A549 (cell line): ENCODE data around the gene PTPRF. TPM values are rescaled to one million over a fixed set of nuclear protein-coding genes. Genes with fewer than 3 reads are reported as not detected.

Experiments
- ATAC-seq, 2 experiments: fragments of 200-7000 bp in 1 of 2; fragments of >200 bp in 1 of 2; cut with Nextera tagmentation in 1 of 2; cut with Tn5 transposase in 1 of 2; 3 replicates each; pipeline versions ENCODE4 v1.8.0 to v1.9.1; 2018 to 2020; ENCODE audit warnings: mild to moderate bottlenecking in 1 of 2, moderate library complexity in 1 of 2
- CTCF ChIA-PET: fragments of 300-600 bp; sonication (Branson Sonifier 250); formaldehyde crosslinking; extraction: SDS; loops from one replicate; lab custom pipeline; 2021; ENCODE audit warnings: antibody characterized with exemption, inconsistent platforms; lab: Yijun Ruan, JAX
- POLR2A ChIA-PET: fragments of 350-600 bp; formaldehyde crosslinking; extraction: SDS; loops from one replicate; lab custom pipeline; 2021; ENCODE audit warnings: antibody characterized with exemption, inconsistent platforms; lab: Yijun Ruan, JAX
- DNase-seq, 2 experiments: peaks; one replicate each; pipeline versions ENCODE4 v3.0.0 to v3.0.0-alpha.2; 2011 to 2016; ENCODE audit warnings: low read depth in 1 of 2, low spot score in 1 of 2
- FAIRE-seq: peaks from 2 replicates; lab custom pipeline; 2011; peaks lifted over from hg19 to GRCh38; lab: Jason Lieb, UNC
- H3K27ac ChIP-seq, 2 experiments: fragments of >200 bp; sonication (Bioruptor Twin); formaldehyde crosslinking; 3 replicates each; pipeline ENCODE4 v1.5.1; 2016 to 2017
- H3K4me1 ChIP-seq: fragments of >200 bp; sonication (Bioruptor Twin); formaldehyde crosslinking; 3 replicates; pipeline ENCODE4 v1.6.1; 2016
- H3K4me2 ChIP-seq: fragments of >200 bp; sonication (Bioruptor Twin); formaldehyde crosslinking; 3 replicates; pipeline ENCODE4 v1.6.1; 2016
- H3K4me3 ChIP-seq: fragments of >200 bp; sonication (Bioruptor Twin); formaldehyde crosslinking; 3 replicates; pipeline ENCODE4 v1.5.1; 2016
- H3K9me3 ChIP-seq: fragments of >200 bp; sonication (Bioruptor Twin); formaldehyde crosslinking; 3 replicates; pipeline ENCODE4 v1.6.1; 2016
- ATOH8 ChIP-seq: fragments of 250-450 bp; sonication (Bioruptor Pico); IDR thresholded peaks from 2 replicates; pipeline ENCODE4 v1.5.0; 2020; ENCODE audit warnings: low read depth, mild to moderate bottlenecking, moderate library complexity
- BHLHE40 ChIP-seq: IDR thresholded peaks from 2 replicates; pipeline ENCODE4 v1.6.1; 2012; ENCODE audit warnings: low read depth, low read length, inconsistent platforms
- CBX2 ChIP-seq: fragments of 200-600 bp; sonication (generic); IDR thresholded peaks from 2 replicates; pipeline ENCODE4 v1.6.1; 2016; ENCODE audit warnings: low read depth, mild to moderate bottlenecking, borderline replicate concordance
- CBX8 ChIP-seq: fragments of 200-600 bp; sonication (generic); IDR thresholded peaks from 2 replicates; pipeline ENCODE4 v1.6.1; 2016
- CEBPB ChIP-seq, 2 experiments: fragments of >200 bp in 1 of 2; sonication (Bioruptor Twin) in 1 of 2; formaldehyde crosslinking in 1 of 2; IDR thresholded peaks; 2 replicates each; pipeline ENCODE4 v1.6.1; 2012 to 2016
- CTCF ChIP-seq: fragments of >200 bp; sonication (Bioruptor Twin); formaldehyde crosslinking; IDR thresholded peaks from 3 replicates; pipeline ENCODE4 v1.5.1; 2016
- EHMT2 ChIP-seq: fragments of 200-600 bp; sonication (generic); IDR thresholded peaks from 2 replicates; pipeline ENCODE4 v1.6.1; 2016; ENCODE audit warnings: antibody characterized with exemption, low read depth, mild to moderate bottlenecking, moderate library complexity
- EP300 ChIP-seq, 2 experiments: fragments of >200 bp; sonication (Bioruptor Twin); formaldehyde crosslinking; IDR thresholded peaks; 2 replicates in 1 of 2; 3 replicates in 1 of 2; pipeline ENCODE4 v1.6.1; 2016 to 2017
- HOXB13 ChIP-seq: fragments of 250-450 bp; sonication (Bioruptor Pico); IDR thresholded peaks from 2 replicates; pipeline ENCODE4 v1.5.0; 2020; ENCODE audit warnings: low read depth, mild to moderate bottlenecking, moderate library complexity
- JUN ChIP-seq, 2 experiments: fragments of >200 bp; sonication (Bioruptor Twin); formaldehyde crosslinking; IDR thresholded peaks; 2 replicates in 1 of 2; 3 replicates in 1 of 2; pipeline ENCODE4 v1.6.1; 2016 to 2017
- MAZ ChIP-seq: fragments of 150-350 bp; IDR thresholded peaks from 2 replicates; pipeline ENCODE4 v1.6.1; 2014; ENCODE audit warnings: antibody characterized with exemption, low read depth, low read length, borderline replicate concordance
- NPAS2 ChIP-seq: fragments of 250-450 bp; sonication (Bioruptor Pico); IDR thresholded peaks from 2 replicates; pipeline ENCODE4 v1.8.0; 2022; ENCODE audit warnings: mild to moderate bottlenecking, moderate library complexity, borderline replicate concordance
- POLR2AphosphoS2 ChIP-seq: conservative IDR thresholded peaks from 2 replicates; pipeline ENCODE4 v1.6.1; 2012; ENCODE audit warnings: low read length, improper control_type of control experiment, inconsistent platforms
- RAD21 ChIP-seq, 2 experiments: fragments of >200 bp in 1 of 2; sonication (Bioruptor Twin) in 1 of 2; formaldehyde crosslinking in 1 of 2; IDR thresholded peaks in 1 of 2; conservative IDR thresholded peaks in 1 of 2; 2 replicates in 1 of 2; 3 replicates in 1 of 2; pipeline ENCODE4 v1.6.1; 2012 to 2018; ENCODE audit warnings: inconsistent platforms in 1 of 2
- RARB ChIP-seq: fragments of 250-450 bp; sonication (Bioruptor Pico); IDR thresholded peaks from 2 replicates; pipeline ENCODE4 v1.8.0; 2021; ENCODE audit warnings: mild to moderate bottlenecking, moderate library complexity
- RCOR1 ChIP-seq: fragments of 150-350 bp; IDR thresholded peaks from 2 replicates; pipeline ENCODE4 v1.6.1; 2014; ENCODE audit warnings: antibody characterized with exemption, low read length, low read depth
- RFX5 ChIP-seq: fragments of 450-650 bp; IDR thresholded peaks from 2 replicates; pipeline ENCODE4 v1.7.1; 2014; ENCODE audit warnings: antibody characterized with exemption, mild to moderate bottlenecking, moderate library complexity
- RNF2 ChIP-seq: fragments of 200-600 bp; sonication (generic); IDR thresholded peaks from 2 replicates; pipeline ENCODE4 v1.6.1; 2016; ENCODE audit warnings: low read depth, mild to moderate bottlenecking, antibody characterized with exemption, moderate library complexity, borderline replicate concordance
- SMC3 ChIP-seq: fragments of >200 bp; sonication (Bioruptor Twin); formaldehyde crosslinking; IDR thresholded peaks from 3 replicates; pipeline ENCODE4 v1.6.1; 2018; ENCODE audit warnings: inconsistent platforms
- ZFP36 ChIP-seq: fragments of 450-650 bp; IDR thresholded peaks from 2 replicates; pipeline ENCODE4 v1.6.1; 2014; ENCODE audit warnings: borderline replicate concordance; ENCODE audit not compliant: partially characterized antibody
- ZSCAN20 ChIP-seq: fragments of 250-450 bp; sonication (Bioruptor Pico); IDR thresholded peaks from 2 replicates; pipeline ENCODE4 v1.8.0; 2022; ENCODE audit warnings: mild to moderate bottlenecking, moderate library complexity
- WGBS: methylation state at CpG from one replicate; pipeline ENCODE4 v1.1.6; 2017; ENCODE audit errors: missing lambda C conversion rate; 5-methylcytosine and 5-hydroxymethylcytosine counted together
- polyA plus RNA-seq, 4 experiments: library from polyadenylated mRNA; depleted of rRNA in 3 of 4; stranded (reverse); fragments of >200 nt; fragmentation: RNase III in 1 of 4; extraction: RNeasy Plus Mini Kit Qiagen cat#74134 plus additional on column Dnase treatment in 1 of 4; gene quantifications; 2 replicates in 3 of 4; 3 replicates in 1 of 4; pipeline ENCODE4 v1.2.3, GENCODE V29; 2011 to 2017

PTPRF gene
- polyA plus RNA-seq, 2 of the 4 experiments (the other 2 are of a cell fraction) = 68.5 to 96.5 TPM

DNA sequence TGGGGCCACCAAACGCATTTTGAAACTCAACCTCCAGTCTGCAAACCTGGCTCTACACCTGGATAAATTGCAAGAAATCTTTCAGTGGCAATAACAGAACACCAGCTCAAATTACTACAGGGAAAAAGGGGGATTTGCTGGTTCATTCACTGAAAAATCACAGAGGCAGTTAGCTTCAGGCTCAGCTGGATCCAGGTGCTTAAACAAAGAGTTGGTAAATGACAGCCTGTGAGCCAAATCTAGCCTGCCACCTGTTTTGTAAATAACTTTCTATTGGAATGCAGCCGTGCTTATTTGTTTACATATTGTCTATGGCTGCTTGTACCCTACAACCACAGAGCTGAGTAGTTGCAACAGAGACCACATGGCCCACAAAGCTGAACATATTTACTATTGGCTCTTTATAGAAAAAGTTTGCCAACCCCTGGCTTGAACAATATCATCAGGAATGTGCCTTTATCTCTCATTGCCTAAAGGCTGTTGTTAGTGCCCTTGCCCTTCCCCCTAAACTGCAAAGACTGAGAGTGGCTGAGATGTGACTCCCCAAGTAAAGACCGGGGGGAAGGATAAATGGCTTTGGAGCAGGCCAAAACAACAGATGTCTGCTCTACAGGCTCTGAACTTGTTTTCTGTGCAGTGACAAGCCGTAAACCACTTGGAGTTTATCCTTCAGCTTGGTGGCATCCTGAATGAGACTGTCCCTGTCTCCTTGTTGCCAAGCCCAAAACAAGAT lies 21.5 kb upstream of the PTPRF start:
- Histone ChIP-seq H3K4me3 (no peak overlapping the region), H3K4me2 (no peak overlapping the region), H3K27ac (0 out of 6 replicates have a peak overlapping the region, but pooled peaks of 1 of the 2 experiments have one; percentile 14), H3K9me3 (peaks cover 7% of the 10 kb centered on the region; the same call in 1 of the 3 replicates), H3K4me1 (peaks cover 11% of the 10 kb centered on the region; the same call in 2 of the 3 replicates)
- POLR2A ChIA-PET = no interaction called here
- CTCF ChIA-PET = interaction anchor here (0.8 to 0.9 kb wide), 2 partner anchors 13 to 20 kb away, joined by 3 to 4 read pairs; no protein-coding TSS in a partner anchor
- TF ChIP-seq ZSCAN20 (no peak), BHLHE40 (no peak), ATOH8 (CRISPR knock-in tag) (no peak), CBX8 (no peak), RCOR1 (no peak)
- FAIRE-seq = no peak
- WGBS = 69% methylated on average over 4 of the region's 4 CpGs
- ATAC-seq = no peak
- no peak for DNase-seq

- TF ChIP-seq CTCF = no peak
- TF ChIP-seq POLR2AphosphoS2 = no peak
- TF ChIP-seq BHLHE40 = no peak
- TF ChIP-seq EP300 (IDR thresholded peaks at IDR 0.05) = no peak
- no peak for TF ChIP-seq NPAS2 (CRISPR knock-in tag)
- TF ChIP-seq RAD21 (conservative IDR thresholded peaks at IDR 0.05 in 1 of 2, IDR thresholded peaks at IDR 0.05 in 1 of 2) = no peak
- TF ChIP-seq RARB = no peak
- no peak for TF ChIP-seq ZFP36
- no peak for TF ChIP-seq RCOR1
- TF ChIP-seq CBX8 = no peak
- no peak for TF ChIP-seq HOXB13 (CRISPR knock-in tag)
- TF ChIP-seq RFX5 = no peak
- no peak for TF ChIP-seq CBX2
- TF ChIP-seq MAZ = no peak
- TF ChIP-seq JUN (IDR thresholded peaks at IDR 0.05) = no peak
- TF ChIP-seq CEBPB (IDR thresholded peaks at IDR 0.05) = no peak
- TF ChIP-seq SMC3 = no peak
- no peak for TF ChIP-seq ATOH8 (CRISPR knock-in tag)
- no peak for TF ChIP-seq EHMT2
- no peak for TF ChIP-seq RNF2
- Histone ChIP-seq H3K4me2 (no peak overlapping the region), H3K9me3 (peaks cover 7% of the 10 kb centered on the region; the same call in 1 of the 3 replicates), H3K27ac (0 out of 6 replicates have a peak overlapping the region, but pooled peaks of 1 of the 2 experiments have one; percentile 14), H3K4me1 (peaks cover 11% of the 10 kb centered on the region; the same call in 2 of the 3 replicates), H3K4me3 (no peak overlapping the region)
- ChIA-PET CTCF (interaction anchor here (0.8 to 0.9 kb wide), 2 partner anchors 12 to 20 kb away, joined by 3 to 4 read pairs; no protein-coding TSS in a partner anchor), POLR2A (no interaction called here)
- 90% methylated on average over 11 of the region's 12 CpGs for WGBS
- FAIRE-seq = no peak
- no peak for ATAC-seq
- DNase-seq = no peak
Measured at GRCh38 chr1:43509740-43510375, 20.8 kb upstream of the PTPRF start.
